GM21723 (cell line): Measurements from ENCODE around the gene ARPC2.

Source experiments
- ATAC-seq: cut with Tn5 transposase; IDR thresholded peaks from one replicate; pipeline ENCODE4 v1.9.1; 2021; ENCODE audit warnings: mild to moderate bottlenecking, moderate library complexity; ENCODE audit not compliant: unreplicated experiment

The ARPC2 gene

GRCh38 chr2:218216336-218216673, 684 bp upstream of the ARPC2 start:
- no peak for ATAC-seq

GRCh38 chr2:218217360-218218267, 625 bp downstream of the ARPC2 start:
- peak; percentile 42 for ATAC-seq

GRCh38 chr2:218218268-218219185, 1.5 kb downstream of the ARPC2 start:
- peak; percentile 49 for ATAC-seq

GRCh38 chr2:218219934-218220333, 2.9 kb downstream of the ARPC2 start:
- no peak for ATAC-seq

GRCh38 chr2:218221000-218221399, 4.0 kb downstream of the ARPC2 start:
- ATAC-seq: no peak

- ATAC-seq: no peak
Observed at GRCh38 chr2:218223046-218223445, 6.1 kb downstream of the ARPC2 start.

GRCh38 chr2:218224186-218224585, 7.2 kb downstream of the ARPC2 start:
- no peak for ATAC-seq

GRCh38 chr2:218226903-218227302, 9.9 kb downstream of the ARPC2 start:
- no peak for ATAC-seq

GRCh38 chr2:218228366-218229090, 11.5 kb downstream of the ARPC2 start:
- ATAC-seq: peak; percentile 4

GRCh38 chr2:218229239-218229638, 12.2 kb downstream of the ARPC2 start:
- ATAC-seq: peak; percentile 92

- ATAC-seq: no peak
Observed at GRCh38 chr2:218229851-218230250, 12.9 kb downstream of the ARPC2 start.

GRCh38 chr2:218230882-218231281, 13.9 kb downstream of the ARPC2 start:
- no peak for ATAC-seq

GRCh38 chr2:218233543-218233942, 16.6 kb downstream of the ARPC2 start:
- ATAC-seq: no peak

GRCh38 chr2:218234521-218234920, 17.5 kb downstream of the ARPC2 start:
- no peak for ATAC-seq

GRCh38 chr2:218235017-218235416, 18.0 kb downstream of the ARPC2 start:
- ATAC-seq: no peak

GRCh38 chr2:218236829-218237228, 19.8 kb downstream of the ARPC2 start:
- no peak for ATAC-seq

- ATAC-seq: no peak
Observed at GRCh38 chr2:218238887-218239286, 21.9 kb downstream of the ARPC2 start.

- ATAC-seq: no peak
Observed at GRCh38 chr2:218244204-218244603, 27.2 kb downstream of the ARPC2 start.

- no peak for ATAC-seq
Observed at GRCh38 chr2:218244665-218245064, 27.7 kb downstream of the ARPC2 start.

GRCh38 chr2:218245214-218245613, 28.2 kb downstream of the ARPC2 start:
- ATAC-seq: no peak

- no peak for ATAC-seq
Observed at GRCh38 chr2:218249691-218250090, 32.7 kb downstream of the ARPC2 start.
